HG02588 (cell line): ENCODE results near the gene GTPBP2.
A peak's percentile ranks its signal among the peaks of the same experiment; 100 is the strongest.
"Not testable (repeated sequence)": the region's sequence is repeated elsewhere in the genome, so short reads cannot be mapped to it uniquely, and the experiment has no call there.

Experiments used
- ATAC-seq: cut with Tn5 transposase; IDR thresholded peaks from one replicate; pipeline ENCODE4 v1.9.1; 2021; ENCODE audit warnings: mild to moderate bottlenecking, moderate library complexity; ENCODE audit not compliant: unreplicated experiment

Gene GTPBP2

GRCh38 chr6:43658161-43658560 lies 29.1 kb upstream of the GTPBP2 start:
- ATAC-seq, result no peak

- no peak for ATAC-seq
These were observed 28.2 kb upstream of the GTPBP2 start for GRCh38 chr6:43657221-43657802.

GRCh38 chr6:43652822-43653221 lies 23.8 kb upstream of the GTPBP2 start:
- not testable (repeated sequence) for ATAC-seq

GRCh38 chr6:43648248-43648647 lies 19.2 kb upstream of the GTPBP2 start:
- ATAC-seq, result no peak

- ATAC-seq, result no peak
These were observed 18.5 kb upstream of the GTPBP2 start for GRCh38 chr6:43647613-43648012.

- ATAC-seq, result no peak
These were observed 16.5 kb upstream of the GTPBP2 start for GRCh38 chr6:43645613-43645964.

- peak; percentile 59 for ATAC-seq
These were observed 16.0 kb upstream of the GTPBP2 start, which contains the start of gene RSPH9 for GRCh38 chr6:43644940-43645612. Gene RSPH9, plus strand, starts transcription at chr6:43645036. Its CDS starts 63 bp downstream, at chr6:43645099.

GRCh38 chr6:43639984-43640800 lies 11.1 kb upstream of the GTPBP2 start:
- no peak for ATAC-seq

- no peak for ATAC-seq
These were observed 7.2 kb upstream of the GTPBP2 start for GRCh38 chr6:43636308-43636659.

GRCh38 chr6:43635387-43636307 lies 6.6 kb upstream of the GTPBP2 start, which contains the start of gene MAD2L1BP:
Gene MAD2L1BP, plus strand, starts transcription at chr6:43635840. Its CDS starts 36 bp downstream, at chr6:43635876.
- peak; percentile 76 for ATAC-seq

GRCh38 chr6:43634702-43635303 lies 5.7 kb upstream of the GTPBP2 start:
- no peak for ATAC-seq

- ATAC-seq, result not testable (repeated sequence)
These were observed 3.9 kb upstream of the GTPBP2 start for GRCh38 chr6:43633002-43633401.

GRCh38 chr6:43630980-43631619 lies 2.0 kb upstream of the GTPBP2 start:
- no peak for ATAC-seq

- ATAC-seq, result peak; percentile 54
These were observed 639 bp upstream of the GTPBP2 start for GRCh38 chr6:43629505-43630300.

GRCh38 chr6:43628393-43629103 lies 516 bp downstream of the GTPBP2 start:
- no peak for ATAC-seq

GRCh38 chr6:43627008-43627825 lies 1.8 kb downstream of the GTPBP2 start:
- no peak for ATAC-seq

- no peak for ATAC-seq
These were observed 3.6 kb downstream of the GTPBP2 start for GRCh38 chr6:43625393-43625992.
